Epidermal melanocyte (primary cell): Measurements from ENCODE around the gene PPEF2.

ENCODE experiments used
- DNase-seq: peaks from one replicate; pipeline ENCODE4 v3.0.0; 2011; ENCODE audit warnings: low spot score; ENCODE audit not compliant: insufficient read length

Gene PPEF2

GRCh38 chr4:75834095-75834771 lies 68.0 kb downstream of the PPEF2 start:
- no peak for DNase-seq

GRCh38 chr4:75831856-75832405 lies 70.3 kb downstream of the PPEF2 start:
- no peak for DNase-seq

GRCh38 chr4:75830906-75831305 lies 71.3 kb downstream of the PPEF2 start:
- no peak for DNase-seq

- DNase-seq: no peak
Measured at GRCh38 chr4:75823812-75824211, 78.4 kb downstream of the PPEF2 start.

GRCh38 chr4:75822416-75822815 lies 79.8 kb downstream of the PPEF2 start:
- DNase-seq: no peak

GRCh38 chr4:75821966-75822365 lies 80.3 kb downstream of the PPEF2 start:
- DNase-seq: no peak

GRCh38 chr4:75821216-75821615 lies 81.0 kb downstream of the PPEF2 start:
- DNase-seq: no peak

GRCh38 chr4:75820676-75821075 lies 81.6 kb downstream of the PPEF2 start:
- no peak for DNase-seq

GRCh38 chr4:75820197-75820596 lies 82.1 kb downstream of the PPEF2 start:
- no peak for DNase-seq

- no peak for DNase-seq
Measured at GRCh38 chr4:75819121-75819520, 83.1 kb downstream of the PPEF2 start.

- DNase-seq: no peak
Measured at GRCh38 chr4:75817901-75818300, 84.4 kb downstream of the PPEF2 start.
